Epidermal melanocyte (primary cell): ENCODE results near the gene BABAM2.
"Not testable (repeated sequence)": the region's sequence is repeated elsewhere in the genome, so short reads cannot be mapped to it uniquely, and the experiment has no call there.

Experiments used
- DNase-seq: peaks from one replicate; pipeline ENCODE4 v3.0.0; 2011; ENCODE audit warnings: low spot score; ENCODE audit not compliant: insufficient read length

BABAM2 gene

DNA sequence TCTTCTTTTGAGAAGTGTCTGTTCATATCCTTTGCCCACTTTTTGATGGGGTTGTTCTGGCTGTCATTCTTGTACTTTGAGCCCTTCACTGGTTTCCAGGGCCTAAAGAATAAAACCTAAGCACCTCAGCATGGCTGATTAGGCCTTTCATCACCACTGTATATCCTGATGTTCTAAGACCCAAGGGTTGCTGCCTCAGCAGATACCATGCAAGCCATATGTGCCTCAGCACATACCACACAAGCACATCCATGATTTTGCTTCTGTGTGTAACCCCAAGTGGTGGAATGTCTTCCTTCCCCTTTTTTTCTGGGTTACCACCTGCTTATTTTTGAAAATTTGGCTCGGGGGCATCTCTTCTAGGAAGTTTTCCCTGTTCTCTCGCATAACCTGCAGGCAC is 11.7 kb upstream of the BABAM2 start:
- DNase-seq = no peak

GRCh38 chr2:27881815-27882583 is 8.5 kb upstream of the BABAM2 start:
- not testable (repeated sequence) for DNase-seq

- not testable (repeated sequence) for DNase-seq
These were observed 8.0 kb upstream of the BABAM2 start for GRCh38 chr2:27882584-27882922.

GRCh38 chr2:27884601-27885000 is 5.9 kb upstream of the BABAM2 start:
- DNase-seq = no peak

DNA sequence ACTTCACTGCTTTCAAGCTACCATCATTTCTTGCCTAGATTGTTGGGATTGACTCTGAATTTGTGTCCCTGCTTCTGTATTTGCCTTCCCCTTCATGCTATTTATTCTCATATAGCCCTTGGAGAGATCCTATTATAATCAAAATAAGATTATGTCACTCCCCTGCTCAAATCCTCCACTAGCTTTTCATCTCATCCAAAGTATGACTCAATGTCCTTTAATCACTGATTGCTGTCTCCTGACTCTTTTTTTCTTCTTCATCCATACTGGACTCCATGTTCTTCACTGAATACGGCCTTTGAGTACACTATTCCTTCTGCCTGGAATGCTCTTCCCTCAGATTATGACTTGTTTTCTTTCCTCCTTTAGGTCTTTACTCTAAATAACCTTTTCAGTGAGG is 5.3 kb upstream of the BABAM2 start:
- no peak for DNase-seq

- DNase-seq = no peak
These were observed 4.9 kb upstream of the BABAM2 start for GRCh38 chr2:27885661-27886060.

DNA sequence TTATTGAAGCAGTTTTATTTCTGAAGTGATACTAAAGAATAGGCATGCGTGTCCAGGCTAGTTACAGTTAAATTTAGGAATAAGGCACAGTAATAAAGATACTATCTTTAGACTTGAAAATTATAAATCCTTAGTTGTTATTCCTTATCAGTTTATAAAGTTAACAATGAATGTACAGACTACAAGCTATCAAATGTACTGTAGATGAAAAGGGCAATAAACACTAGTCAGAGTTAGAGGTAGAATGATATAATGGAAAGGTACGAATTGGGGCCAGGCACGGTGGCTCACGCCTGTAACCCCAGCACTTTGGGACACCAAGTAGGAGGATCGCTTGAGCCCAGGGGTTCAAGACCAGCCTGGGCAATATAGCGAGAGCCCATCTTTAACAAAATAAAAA is 4.2 kb upstream of the BABAM2 start:
- DNase-seq = no peak

GRCh38 chr2:27887111-27887510 is 3.4 kb upstream of the BABAM2 start:
- DNase-seq = no peak

DNA sequence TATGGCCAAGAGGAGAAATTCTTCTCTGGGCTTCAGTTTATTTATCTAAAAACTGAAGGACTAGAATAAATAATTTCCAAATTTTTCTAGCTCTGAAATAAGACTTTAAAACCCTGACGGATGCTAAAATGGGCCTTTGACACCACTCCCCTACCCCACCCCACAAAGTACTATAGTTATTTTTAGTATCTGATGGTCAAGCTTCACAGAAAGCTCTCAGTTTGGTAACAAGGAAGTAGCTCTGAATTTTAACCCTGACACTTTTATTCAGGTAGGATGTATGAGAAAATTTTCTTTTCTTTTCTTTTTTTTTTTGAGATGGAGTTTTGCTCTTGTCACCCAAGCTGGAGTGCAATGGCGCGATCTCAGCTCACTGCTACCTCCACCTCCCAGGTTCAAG is 2.7 kb upstream of the BABAM2 start:
- DNase-seq = no peak

DNA sequence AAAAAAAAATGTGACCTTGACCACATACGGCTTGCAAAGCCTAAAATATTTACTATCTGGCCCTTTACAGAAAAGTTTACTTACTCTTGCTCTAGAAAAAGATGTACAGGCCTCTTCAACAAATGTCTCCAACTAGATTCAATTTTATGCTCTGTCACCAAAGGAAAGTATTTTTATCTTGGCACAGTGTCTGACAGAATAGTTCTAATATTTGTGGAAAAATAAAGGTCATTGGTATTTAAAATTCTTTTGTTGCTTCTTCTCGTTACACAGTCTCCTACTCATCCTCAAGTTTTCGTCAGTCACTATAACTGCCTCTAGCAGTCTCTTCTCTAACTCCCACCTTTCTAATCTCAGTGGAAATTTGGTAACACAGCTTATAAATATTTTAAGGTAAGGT is 1.7 kb upstream of the BABAM2 start:
- DNase-seq = no peak

DNA sequence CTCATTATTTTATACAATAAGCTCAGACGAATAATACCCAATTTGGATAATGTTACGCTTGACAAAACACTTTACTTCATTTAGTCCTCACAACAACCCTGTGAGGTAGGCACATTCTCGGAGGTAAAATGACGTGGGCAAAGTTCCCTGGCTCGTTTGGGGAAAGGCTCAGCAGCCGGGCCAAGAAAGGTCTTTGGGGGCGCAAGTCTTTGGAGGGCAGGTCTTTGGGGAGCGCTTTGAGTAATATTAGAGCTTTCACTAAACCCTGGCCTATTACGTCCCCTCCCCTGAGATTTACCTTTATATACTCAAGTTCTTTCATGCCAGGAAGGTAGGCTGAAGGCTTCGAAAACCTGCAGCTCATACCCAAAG is 769 bp upstream of the BABAM2 start:
- no peak for DNase-seq

DNA sequence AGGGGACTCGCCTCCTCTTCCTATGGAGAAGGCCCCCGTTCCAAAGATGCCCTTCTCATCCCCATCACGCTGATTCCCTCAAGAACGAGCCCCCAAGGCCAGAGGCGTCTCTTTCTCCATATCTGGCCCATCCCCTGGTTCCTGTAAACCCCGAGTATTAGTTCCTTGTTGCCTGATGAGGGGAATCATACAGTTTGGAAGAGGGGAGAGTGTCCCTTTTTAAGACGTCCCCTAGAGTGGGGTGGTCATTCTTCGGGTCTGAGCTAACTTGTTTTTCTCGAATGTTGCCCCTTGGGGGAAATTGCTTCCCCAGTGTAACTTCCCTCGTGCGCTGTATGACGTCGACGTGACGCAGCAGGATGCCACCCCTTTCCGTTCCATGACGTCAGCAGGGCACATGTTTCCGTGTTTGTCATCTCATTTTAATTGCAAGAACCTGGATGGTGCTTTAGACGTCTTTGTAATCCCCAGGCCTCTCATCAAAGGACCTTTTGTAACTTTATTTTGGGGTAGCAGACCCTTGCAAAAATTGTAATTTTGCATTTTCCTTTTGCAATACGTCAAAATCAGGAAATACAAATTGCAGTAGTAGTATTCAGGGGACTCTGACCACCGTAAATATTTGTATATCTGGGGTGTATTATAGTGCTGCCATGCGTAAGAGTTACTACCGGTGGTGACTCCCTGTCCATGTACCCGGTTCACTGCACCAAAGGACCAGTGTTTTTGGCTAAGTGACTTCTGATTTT is 569 bp downstream of the BABAM2 start:
- no peak for DNase-seq

DNA sequence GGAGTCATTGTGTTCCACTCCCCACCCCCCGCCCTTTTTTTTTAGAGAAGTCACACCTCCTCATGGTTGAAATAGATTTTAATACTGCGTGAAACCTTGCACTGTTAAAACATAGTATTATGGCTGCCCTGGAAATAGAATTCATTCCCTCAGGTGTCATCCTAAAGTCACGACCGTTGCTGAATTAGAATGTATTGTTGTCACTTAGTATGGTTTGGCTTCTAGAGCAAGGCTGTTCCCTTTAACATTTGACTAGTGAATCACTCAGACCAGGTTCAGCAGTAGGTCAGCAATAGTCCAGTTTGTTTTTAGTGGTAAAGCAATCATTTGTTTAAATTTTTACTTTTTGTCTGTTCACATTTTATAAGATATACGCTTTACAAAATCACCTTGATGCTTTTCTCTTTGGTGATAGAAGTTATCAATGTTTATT is 1.2 kb downstream of the BABAM2 start:
- DNase-seq = no peak

- no peak for DNase-seq
These were observed 2.5 kb downstream of the BABAM2 start for GRCh38 chr2:27893006-27893405.

DNA sequence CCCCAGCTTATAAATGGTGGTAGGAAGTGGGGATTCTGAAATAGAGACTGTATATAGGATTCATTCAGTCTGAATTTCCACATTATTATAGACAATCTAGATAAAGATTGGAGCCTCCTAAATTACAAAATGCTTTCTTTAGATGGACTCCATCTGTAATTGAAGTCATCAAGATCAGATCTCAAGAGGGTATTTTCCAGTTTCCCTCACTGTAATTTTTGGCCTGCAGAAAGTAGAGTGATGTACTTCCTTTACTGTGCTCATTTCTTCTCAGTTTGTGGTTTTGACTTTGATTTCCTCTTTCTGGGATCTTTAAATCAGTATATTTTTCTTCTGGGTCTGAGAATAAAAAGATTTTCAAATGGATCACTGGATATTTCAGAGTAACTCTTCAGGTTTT is 7.2 kb downstream of the BABAM2 start:
- DNase-seq = no peak

- DNase-seq = no peak
These were observed 10.7 kb downstream of the BABAM2 start for GRCh38 chr2:27901234-27901633.

DNA sequence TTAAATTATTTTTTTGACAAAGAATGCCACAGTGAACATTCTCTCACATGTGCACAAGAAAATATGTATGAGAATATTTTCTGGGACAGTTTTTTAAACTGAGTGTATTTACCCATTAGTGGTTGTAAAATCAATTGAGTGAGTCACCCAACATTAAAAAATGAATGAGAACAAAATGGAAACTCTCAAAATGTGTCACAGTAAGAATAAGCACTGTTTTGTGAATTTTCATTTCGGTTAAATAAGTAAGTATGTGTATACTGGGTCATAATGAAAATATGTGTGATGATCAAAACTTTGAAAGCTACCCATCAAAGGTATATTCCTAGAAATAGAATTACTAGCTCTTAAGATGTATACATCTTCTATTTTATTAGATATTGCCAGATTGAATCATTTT is 11.6 kb downstream of the BABAM2 start:
- no peak for DNase-seq

GRCh38 chr2:27903018-27903417 is 12.5 kb downstream of the BABAM2 start:
- DNase-seq = no peak

DNA sequence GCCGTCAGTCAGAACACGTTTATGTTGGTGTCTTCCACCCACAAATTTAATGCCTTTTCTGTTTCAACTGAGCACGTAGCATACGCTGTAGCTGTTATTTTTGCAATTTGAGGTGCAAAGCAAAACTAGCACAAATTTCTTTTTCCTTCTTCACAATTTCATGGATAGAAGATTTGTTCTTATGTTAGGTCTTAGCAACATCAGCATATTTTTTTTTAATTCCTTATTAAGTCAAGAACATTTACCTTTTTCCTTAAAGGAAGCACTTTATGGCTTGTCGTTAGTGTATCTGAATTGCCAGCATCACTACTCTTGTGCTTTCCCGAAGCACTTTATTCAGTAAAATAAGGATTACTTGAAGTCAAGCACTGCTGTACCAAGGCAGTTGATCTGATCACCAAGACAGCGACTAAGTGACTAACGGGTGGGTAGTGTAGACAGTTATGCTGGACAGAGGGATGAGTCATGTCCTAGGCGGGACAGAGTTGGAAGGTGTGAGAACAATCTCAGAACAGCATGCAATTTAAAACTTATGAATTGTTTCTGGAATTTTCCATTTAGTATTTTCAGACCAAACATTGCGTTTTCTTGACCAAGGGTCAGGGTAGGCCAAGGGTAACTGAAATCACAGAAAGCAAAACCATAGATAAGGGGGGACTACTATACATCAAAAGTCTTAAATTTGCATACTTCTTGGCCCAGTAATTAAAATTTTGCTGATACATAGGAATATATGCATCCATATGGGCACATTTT is 13.3 kb downstream of the BABAM2 start:
- no peak for DNase-seq

- no peak for DNase-seq
These were observed 13.8 kb downstream of the BABAM2 start for GRCh38 chr2:27904405-27904665.

DNA sequence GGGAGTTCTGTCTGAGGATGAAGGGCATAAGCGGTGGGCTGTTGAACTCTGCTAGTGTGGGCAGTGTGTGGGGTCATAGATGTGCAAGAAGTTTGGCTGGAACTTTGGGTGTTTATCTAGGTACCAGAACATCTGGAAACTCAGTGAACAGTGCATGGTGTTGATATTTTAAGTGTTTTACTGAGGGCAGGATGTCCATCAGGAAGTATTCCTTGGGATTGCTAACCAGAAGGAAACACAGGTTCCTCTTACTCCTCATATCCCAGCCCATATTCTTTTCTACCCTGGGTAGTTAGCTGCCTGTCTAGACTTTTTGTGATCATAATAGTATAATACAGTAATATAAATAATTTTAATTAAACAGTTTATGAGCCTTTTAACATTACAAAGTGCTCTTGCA is 15.5 kb downstream of the BABAM2 start:
- DNase-seq = no peak

- DNase-seq = no peak
These were observed 17.0 kb downstream of the BABAM2 start for GRCh38 chr2:27907547-27907946.

- DNase-seq = no peak
These were observed 19.4 kb downstream of the BABAM2 start for GRCh38 chr2:27909901-27910300.
